Hematopoietic multipotent progenitor cell treated with erythropoietin and hydrocortisone succinate and interleukin-3 and kit ligand, for 6 days (in vitro differentiated cells): ENCODE results near the gene LMAN2.
"Not testable (repeated sequence)": the region's sequence is repeated elsewhere in the genome, so short reads cannot be mapped to it uniquely, and the experiment has no call there.

Source experiments
- DNase-seq: peaks from one replicate; pipeline ENCODE4 v3.0.0-alpha.2; 2015

Gene LMAN2

GRCh38 chr5:177325868-177326381 is 25.5 kb downstream of the LMAN2 start:
- no peak for DNase-seq

- DNase-seq = peak; percentile 65
Measured at GRCh38 chr5:177320879-177321278, 30.6 kb downstream of the LMAN2 start.

- DNase-seq = no peak
Measured at GRCh38 chr5:177319913-177320588, 31.4 kb downstream of the LMAN2 start.

GRCh38 chr5:177317959-177318377 is 33.5 kb downstream of the LMAN2 start:
- peak; percentile 88 for DNase-seq

- peak; percentile 58 for DNase-seq
Measured at GRCh38 chr5:177316005-177316404, 35.5 kb downstream of the LMAN2 start.

GRCh38 chr5:177315411-177315810 is 36.1 kb downstream of the LMAN2 start:
- no peak for DNase-seq

- no peak for DNase-seq
Measured at GRCh38 chr5:177314376-177315342, 36.8 kb downstream of the LMAN2 start.

GRCh38 chr5:177313561-177314259 is 37.8 kb downstream of the LMAN2 start:
- DNase-seq = no peak

GRCh38 chr5:177312649-177313181 is 38.8 kb downstream of the LMAN2 start:
- peak; percentile 79 for DNase-seq

GRCh38 chr5:177311723-177312648 is 39.5 kb downstream of the LMAN2 start, which contains the start of gene MXD3:
Gene MXD3 (minus strand): TSS chr5:177311898. CDS start chr5:177311830, 68 bp downstream.
- DNase-seq = peak; percentile 99

- DNase-seq = no peak
Measured at GRCh38 chr5:177311392-177311722, 40.1 kb downstream of the LMAN2 start.

- DNase-seq = peak; percentile 81
Measured at GRCh38 chr5:177310757-177311391, 40.6 kb downstream of the LMAN2 start.

GRCh38 chr5:177310332-177310731 is 41.1 kb downstream of the LMAN2 start:
- no peak for DNase-seq

GRCh38 chr5:177309351-177310191 is 41.9 kb downstream of the LMAN2 start:
- peak; percentile 86 for DNase-seq

GRCh38 chr5:177308740-177309139 is 42.7 kb downstream of the LMAN2 start:
- no peak for DNase-seq

GRCh38 chr5:177307544-177308363 is 43.7 kb downstream of the LMAN2 start:
- DNase-seq = no peak

GRCh38 chr5:177306674-177307543 is 44.6 kb downstream of the LMAN2 start:
- DNase-seq = peak; percentile 71

- DNase-seq = not testable (repeated sequence)
Measured at GRCh38 chr5:177306103-177306640, 45.3 kb downstream of the LMAN2 start.
